ENCODE data around the gene MGMT. TPM values are rescaled to one million over a fixed set of nuclear protein-coding genes. Genes with fewer than 3 reads are reported as not detected.

The MGMT gene
- polyA plus RNA-seq, 1 donor from 2014 or later: 0.94 TPM

GRCh38 chr10:129766611-129767550 lies 299.8 kb downstream of the MGMT start:
- Histone ChIP-seq H3K79me2 (replicated peaks; ENCODE audit: insufficient read depth, low read length) (no peaks in the 10 kb centered on the region), H3K27me3 (ENCODE audit: insufficient read depth, low read depth, low read length) (no peaks in the 10 kb centered on the region), H3K4me2 (ENCODE audit: low read length) (no peak overlapping the region), H3K9me3 (ENCODE audit: low read length) (no peaks in the 10 kb centered on the region), H3K9ac (ENCODE audit: low read length) (no peak overlapping the region), H3F3A (ENCODE audit: insufficient read depth, low read length, poor library complexity, severe bottlenecking) (no peaks in the 10 kb centered on the region), H3K27ac (ENCODE audit: low read length) (no peak overlapping the region), H3K36me3 (ENCODE audit: insufficient read depth, low read length) (no peaks in the 10 kb centered on the region), H4K20me1 (ENCODE audit: insufficient read depth) (no peaks in the 10 kb centered on the region), H2AFZ (ENCODE audit: low read depth, low read length) (no peak overlapping the region), H3K9me2 (ENCODE audit: insufficient read depth, low read length) (no peaks in the 10 kb centered on the region), H3K4me3 (ENCODE audit: low read length) (no peak overlapping the region)
- TF ChIP-seq TAF1 (IDR thresholded peaks at IDR 0.05; ENCODE audit: low read depth) (no peak), EZH2 (IDR thresholded peaks at IDR 0.05; ENCODE audit: borderline replicate concordance, insufficient read depth, low read length, poor library complexity, severe bottlenecking) (no peak), EP300 (conservative IDR thresholded peaks at IDR 0.05; ENCODE audit: poor library complexity, severe bottlenecking) (no peak), CTCF (IDR thresholded peaks at IDR 0.05; ENCODE audit: poor library complexity, severe bottlenecking) (no peak), POLR2AphosphoS5 (IDR thresholded peaks at IDR 0.05) (no peak), REST (IDR thresholded peaks at IDR 0.05; ENCODE audit: borderline replicate concordance) (no peak), MXI1 (conservative IDR thresholded peaks at IDR 0.05; ENCODE audit: poor library complexity, severe bottlenecking) (no peak), SMC3 (conservative IDR thresholded peaks at IDR 0.05; ENCODE audit: poor library complexity) (no peak), RAD21 (conservative IDR thresholded peaks at IDR 0.05) (no peak)

GRCh38 chr10:129767751-129768150 lies 300.7 kb downstream of the MGMT start:
- no peak overlapping the region for H2AFZ ChIP-seq (ENCODE audit: low read depth, low read length)
- H3K9me2 ChIP-seq (ENCODE audit: insufficient read depth, low read length): no peaks in the 10 kb centered on the region
- H3K36me3 ChIP-seq (ENCODE audit: insufficient read depth, low read length): no peaks in the 10 kb centered on the region
- H4K20me1 ChIP-seq (ENCODE audit: insufficient read depth): no peaks in the 10 kb centered on the region
- H3K27ac ChIP-seq (ENCODE audit: low read length): no peak overlapping the region
- no peaks in the 10 kb centered on the region for H3K79me2 ChIP-seq (replicated peaks; ENCODE audit: insufficient read depth, low read length)
- no peaks in the 10 kb centered on the region for H3F3A ChIP-seq (ENCODE audit: insufficient read depth, low read length, poor library complexity, severe bottlenecking)
- no peak overlapping the region for H3K4me3 ChIP-seq (ENCODE audit: low read length)
- TF ChIP-seq TAF1 (IDR thresholded peaks at IDR 0.05; ENCODE audit: low read depth) (no peak), EP300 (conservative IDR thresholded peaks at IDR 0.05; ENCODE audit: poor library complexity, severe bottlenecking) (no peak), RAD21 (conservative IDR thresholded peaks at IDR 0.05) (no peak), CTCF (IDR thresholded peaks at IDR 0.05; ENCODE audit: poor library complexity, severe bottlenecking) (no peak)
- no peaks in the 10 kb centered on the region for H3K27me3 ChIP-seq (ENCODE audit: insufficient read depth, low read depth, low read length)
- no peak overlapping the region for H3K4me2 ChIP-seq (ENCODE audit: low read length)
- H3K9me3 ChIP-seq (ENCODE audit: low read length): no peaks in the 10 kb centered on the region
- no peak overlapping the region for H3K9ac ChIP-seq (ENCODE audit: low read length)

Measured in neural cell (in vitro differentiated cells).